ENCODE measurements around the gene MCF2L. TPM values are rescaled to one million over a fixed set of nuclear protein-coding genes. Genes with fewer than 3 reads are reported as not detected.

Gene MCF2L
- total RNA-seq, 1 donor from 2014 or later = 0.61 TPM

DNA sequence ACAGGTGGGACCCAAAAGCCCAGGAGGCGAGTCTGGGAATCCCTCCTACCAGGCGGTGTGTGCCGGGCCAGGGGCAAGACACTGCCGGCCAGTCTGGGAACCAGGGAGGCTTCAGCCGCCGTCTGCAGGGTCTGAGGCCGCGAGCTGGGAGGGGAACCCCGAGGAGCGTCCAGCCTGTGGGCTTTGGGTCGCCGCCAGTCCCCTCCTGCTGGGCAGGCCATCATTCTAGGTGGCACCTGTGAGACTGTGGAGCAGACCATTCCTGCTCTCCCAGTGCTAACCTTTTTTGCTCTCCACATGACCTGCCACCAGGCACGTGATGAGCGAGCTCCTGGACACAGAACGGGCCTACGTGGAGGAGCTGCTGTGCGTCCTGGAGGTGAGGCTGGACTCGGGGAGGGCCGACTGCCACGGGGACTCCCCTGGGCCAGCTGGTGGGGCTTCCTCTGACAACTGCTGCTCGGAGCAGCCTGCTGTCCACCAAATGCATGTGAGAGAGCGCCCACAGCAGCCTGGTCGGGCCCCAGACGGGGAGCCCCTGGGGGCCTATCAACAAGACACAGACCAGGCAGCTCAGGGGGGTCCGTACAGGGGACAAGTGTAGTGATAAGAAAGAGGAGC lies 112.0 kb downstream of the MCF2L start:
- intact Hi-C loops (cut with micrococcal nuclease) = no loop called here

GRCh38 chr13:113082198-113083021 lies 113.4 kb downstream of the MCF2L start:
- intact Hi-C loops (cut with micrococcal nuclease) = no loop called here

DNA sequence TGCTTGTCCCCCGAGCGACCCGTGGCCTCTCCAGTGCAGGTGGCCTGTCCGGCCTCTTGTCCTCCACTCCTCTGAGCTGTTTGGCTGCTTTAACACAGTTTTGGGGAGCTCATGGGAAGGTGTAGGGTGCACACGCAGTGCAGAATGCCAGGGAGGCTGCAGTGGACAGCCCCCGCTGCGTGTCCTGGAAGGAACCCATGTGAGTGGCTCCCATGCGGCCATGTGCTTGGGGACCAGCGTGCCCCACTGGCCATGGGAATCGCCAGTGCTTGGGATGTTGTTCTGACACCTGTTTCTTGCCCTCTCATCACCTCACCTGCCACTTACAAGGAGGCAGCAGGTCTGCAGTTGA lies 114.0 kb downstream of the MCF2L start:
- intact Hi-C loops (cut with micrococcal nuclease) = no loop called here

DNA sequence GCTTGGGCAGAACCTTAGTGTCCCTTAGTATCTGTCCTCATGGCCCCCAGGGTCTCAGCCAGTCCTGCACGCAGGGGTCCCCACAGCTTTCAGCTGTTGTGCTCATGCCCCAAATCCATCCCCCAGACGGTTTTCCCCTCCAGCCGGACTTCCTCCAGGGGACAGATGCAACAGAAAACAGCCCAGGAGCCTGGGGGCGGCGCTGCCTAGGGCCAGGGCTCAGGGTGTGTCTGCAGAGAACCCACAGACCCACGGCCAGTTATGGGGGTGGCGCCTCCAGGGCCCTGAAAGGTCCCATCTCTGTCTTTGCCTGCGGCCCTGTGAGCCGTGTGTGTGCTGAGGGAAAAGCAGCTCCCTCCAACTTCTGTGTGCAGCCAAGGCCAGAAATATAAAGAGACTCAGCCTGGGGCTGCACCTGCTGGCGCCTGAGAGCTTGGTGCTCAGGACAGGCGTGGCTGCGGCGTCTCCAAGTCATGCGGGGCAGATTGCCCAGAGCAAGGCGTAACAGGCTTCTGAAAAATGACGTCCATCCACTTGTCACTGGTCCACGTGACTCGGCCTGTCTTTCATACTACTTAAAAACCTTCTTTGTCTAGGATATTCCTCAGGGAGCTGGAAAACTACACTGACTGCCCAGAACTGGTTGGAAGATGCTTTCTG lies 114.5 kb downstream of the MCF2L start:
- intact Hi-C loops (cut with micrococcal nuclease) = no loop called here

- intact Hi-C loops (cut with micrococcal nuclease) = no loop called here
Measured at GRCh38 chr13:113084094-113084942, 115.3 kb downstream of the MCF2L start.

GRCh38 chr13:113084943-113085540 lies 116.0 kb downstream of the MCF2L start:
- intact Hi-C loops (cut with micrococcal nuclease) = no loop called here

GRCh38 chr13:113086031-113086750 lies 117.2 kb downstream of the MCF2L start:
- intact Hi-C loops (cut with micrococcal nuclease) = no loop called here

- intact Hi-C loops (cut with micrococcal nuclease) = no loop called here
Measured at GRCh38 chr13:113086991-113087922, 118.2 kb downstream of the MCF2L start.

GRCh38 chr13:113087923-113088690 lies 119.1 kb downstream of the MCF2L start:
- intact Hi-C loops (cut with micrococcal nuclease) = no loop called here

GRCh38 chr13:113088691-113089020 lies 119.6 kb downstream of the MCF2L start:
- intact Hi-C loops (cut with micrococcal nuclease) = no loop called here

DNA sequence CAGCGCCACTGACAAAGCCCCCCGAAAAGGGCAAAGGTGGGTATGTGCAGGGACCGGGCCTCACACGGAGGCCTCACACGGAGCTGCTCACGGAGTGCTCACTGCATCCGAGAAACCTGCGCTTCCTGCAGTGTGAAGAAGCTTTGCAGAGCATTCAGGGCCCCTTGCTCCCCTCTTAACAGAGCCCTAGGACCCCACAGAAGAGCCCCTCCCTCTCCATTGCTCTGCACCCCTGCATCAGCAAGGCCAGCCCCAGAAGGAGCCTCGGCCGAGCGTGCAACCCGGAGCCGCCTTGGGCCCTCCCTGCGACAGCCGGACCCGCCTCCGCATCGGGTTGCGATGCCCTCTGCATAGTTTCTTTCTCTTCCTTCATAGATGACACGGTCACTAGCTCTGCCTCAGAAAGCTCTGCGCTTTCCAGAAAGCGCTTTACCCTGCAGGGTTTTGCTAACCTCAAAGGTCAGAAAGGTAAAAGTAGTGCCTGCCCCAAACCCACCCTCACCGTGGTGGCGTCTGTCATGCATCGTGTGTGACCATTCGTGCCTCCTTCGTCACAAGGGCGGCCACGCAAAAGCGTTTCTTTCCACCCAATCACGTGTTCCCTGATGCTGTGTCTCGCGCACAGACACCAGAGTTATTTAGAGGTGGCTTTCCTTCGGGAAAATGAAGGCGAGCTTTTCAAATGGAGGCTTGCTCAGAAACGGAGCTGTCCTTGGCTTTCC lies 120.8 kb downstream of the MCF2L start:
- intact Hi-C loops (cut with micrococcal nuclease) = no loop called here

DNA sequence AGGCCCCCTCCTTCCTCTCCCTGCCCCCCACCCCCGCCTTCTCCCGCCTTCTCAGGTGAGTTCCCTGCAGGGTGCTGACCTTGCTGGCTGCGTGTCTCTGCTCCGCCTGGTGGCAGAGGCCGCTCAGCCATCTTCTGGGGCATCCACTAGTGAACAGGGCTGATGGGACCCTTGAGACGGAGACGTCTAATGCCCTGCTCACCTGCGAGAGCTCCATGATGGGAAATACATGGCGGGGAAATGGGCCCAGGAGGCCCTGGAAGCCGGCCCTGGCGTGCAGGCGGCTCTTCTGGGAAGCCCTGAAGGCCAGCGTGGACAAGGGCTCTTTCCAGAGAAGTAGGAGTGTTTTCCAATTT lies 121.4 kb downstream of the MCF2L start:
- intact Hi-C loops (cut with micrococcal nuclease) = no loop called here

DNA sequence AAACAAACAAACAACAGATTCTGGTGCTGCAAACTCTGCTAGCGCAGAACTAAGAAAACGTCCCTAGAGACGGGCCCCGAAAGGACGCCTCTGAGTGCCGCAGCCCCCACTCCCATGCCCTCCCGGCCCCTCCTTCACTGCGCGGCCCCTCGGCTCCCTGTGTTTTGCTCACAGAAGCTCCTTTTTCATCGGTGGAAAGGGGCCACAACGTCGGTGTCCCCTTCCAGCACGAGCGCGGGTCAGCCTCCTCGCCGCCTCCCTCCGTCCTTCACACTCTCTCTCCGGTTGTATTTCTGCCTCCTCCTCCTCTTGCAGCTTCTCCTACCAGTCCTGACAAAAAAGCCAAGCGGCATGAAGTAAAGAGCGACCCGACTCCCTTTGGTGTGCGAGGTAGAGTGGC lies 121.8 kb downstream of the MCF2L start:
- intact Hi-C loops (cut with micrococcal nuclease) = no loop called here

DNA sequence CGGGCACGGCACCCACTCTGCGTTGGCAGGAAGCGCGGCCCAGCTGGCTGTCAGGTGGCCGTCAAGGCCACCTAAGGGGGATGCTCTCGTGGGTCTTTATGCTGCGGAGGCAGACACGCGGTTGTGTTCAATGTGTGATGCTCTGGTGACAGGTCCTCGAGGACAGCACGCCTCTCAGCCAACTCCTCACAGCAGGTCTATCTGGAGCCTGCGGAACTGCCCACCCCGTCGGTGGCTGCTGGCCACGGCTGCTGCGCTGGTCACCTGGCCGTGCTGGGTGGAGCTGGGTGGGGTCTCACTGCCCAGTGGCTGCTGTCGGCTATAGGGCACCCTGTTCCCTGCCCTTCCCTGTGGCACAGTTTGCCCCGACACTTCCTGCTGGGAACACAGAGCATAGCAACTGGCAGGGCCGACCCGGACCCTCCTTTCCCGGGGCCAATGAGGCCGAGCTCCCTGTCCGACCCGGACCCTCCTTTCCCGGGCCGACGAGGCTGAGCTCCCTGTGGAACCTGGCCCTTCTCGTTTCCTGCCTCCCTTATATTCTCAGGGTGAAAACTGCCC lies 122.3 kb downstream of the MCF2L start:
- intact Hi-C loops (cut with micrococcal nuclease) = no loop called here

GRCh38 chr13:113091891-113092775 lies 123.1 kb downstream of the MCF2L start:
- intact Hi-C loops (cut with micrococcal nuclease) = no loop called here

DNA sequence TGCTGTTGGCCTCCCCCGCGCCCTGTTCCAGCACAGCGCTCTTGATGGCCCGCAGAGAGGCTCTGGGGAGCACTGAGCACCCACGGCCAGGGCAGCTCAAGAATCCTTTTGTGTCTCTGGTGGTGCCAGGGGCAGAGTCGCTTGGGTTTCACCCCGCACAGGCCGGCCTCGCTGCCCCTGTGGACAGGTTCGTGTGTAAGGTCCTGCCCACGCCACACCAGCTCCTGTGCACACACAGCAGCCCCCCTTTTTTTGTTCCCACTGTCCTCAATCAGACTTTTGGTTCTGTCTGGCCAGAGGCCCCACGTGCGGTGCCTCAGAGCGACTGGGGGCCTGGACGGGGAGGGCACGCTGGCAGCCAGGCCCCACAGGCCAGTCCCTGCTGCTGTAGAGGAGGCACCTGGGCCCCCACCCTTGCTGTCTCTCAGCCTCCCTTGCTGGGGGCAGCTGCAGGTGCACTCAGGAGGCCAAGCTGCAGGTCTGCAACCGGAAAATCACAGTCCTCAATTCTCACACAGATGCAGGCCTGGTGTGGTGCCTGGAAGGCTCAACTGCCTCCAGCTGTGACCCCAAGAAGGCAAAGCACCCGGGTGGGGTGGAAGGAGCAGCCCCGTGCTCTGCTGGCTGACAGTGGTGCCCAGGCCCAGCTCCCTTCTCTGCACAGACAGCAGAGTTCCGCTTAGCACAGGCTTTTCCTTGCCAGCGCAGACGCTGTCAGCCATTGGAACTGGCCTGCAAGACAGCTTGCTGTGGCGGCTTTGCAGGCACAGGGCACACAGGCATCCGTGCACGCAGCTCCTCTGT lies 124.0 kb downstream of the MCF2L start:
- intact Hi-C loops (cut with micrococcal nuclease) = no loop called here
